Activated T-cell treated with anti-CD3 and anti-CD28 coated beads for 1 hour (primary cell): Measurements from ENCODE around the gene TWIST2.

Experiments
- DNase-seq: peaks from one replicate; pipeline ENCODE4 v3.0.0-alpha.2; 2020; ENCODE audit warnings: low read depth

Gene TWIST2

GRCh38 chr2:238847841-238848690, at the start of gene TWIST2:
Gene TWIST2 (plus strand): TSS chr2:238848085. CDS start chr2:238848216, 131 bp downstream.
- no peak for DNase-seq

GRCh38 chr2:238801791-238802190, 46.1 kb upstream of the TWIST2 start:
- no peak for DNase-seq

- DNase-seq, result no peak
Observed at GRCh38 chr2:238802957-238803356, 44.9 kb upstream of the TWIST2 start.

- no peak for DNase-seq
Observed at GRCh38 chr2:238803996-238804870, 43.7 kb upstream of the TWIST2 start.

- DNase-seq, result no peak
Observed at GRCh38 chr2:238808761-238809160, 39.1 kb upstream of the TWIST2 start.

- no peak for DNase-seq
Observed at GRCh38 chr2:238810321-238810720, 37.6 kb upstream of the TWIST2 start.

- DNase-seq, result no peak
Observed at GRCh38 chr2:238811293-238811692, 36.6 kb upstream of the TWIST2 start.

GRCh38 chr2:238811759-238812158, 36.1 kb upstream of the TWIST2 start:
- no peak for DNase-seq

GRCh38 chr2:238813109-238813508, 34.8 kb upstream of the TWIST2 start:
- no peak for DNase-seq

- DNase-seq, result no peak
Observed at GRCh38 chr2:238814815-238815214, 33.1 kb upstream of the TWIST2 start.

- DNase-seq, result no peak
Observed at GRCh38 chr2:238816291-238816690, 31.6 kb upstream of the TWIST2 start.

- DNase-seq, result no peak
Observed at GRCh38 chr2:238817382-238817781, 30.5 kb upstream of the TWIST2 start.

- no peak for DNase-seq
Observed at GRCh38 chr2:238817891-238818290, 30.0 kb upstream of the TWIST2 start.

- no peak for DNase-seq
Observed at GRCh38 chr2:238818561-238818960, 29.3 kb upstream of the TWIST2 start.

- no peak for DNase-seq
Observed at GRCh38 chr2:238820197-238820596, 27.7 kb upstream of the TWIST2 start.

- no peak for DNase-seq
Observed at GRCh38 chr2:238820916-238821315, 27.0 kb upstream of the TWIST2 start.

- no peak for DNase-seq
Observed at GRCh38 chr2:238821391-238821790, 26.5 kb upstream of the TWIST2 start.

GRCh38 chr2:238821944-238822670, 25.8 kb upstream of the TWIST2 start:
- no peak for DNase-seq

GRCh38 chr2:238822955-238823354, 24.9 kb upstream of the TWIST2 start:
- no peak for DNase-seq

- no peak for DNase-seq
Observed at GRCh38 chr2:238831177-238831576, 16.7 kb upstream of the TWIST2 start.

GRCh38 chr2:238834982-238835381, 12.9 kb upstream of the TWIST2 start:
- DNase-seq, result no peak

- DNase-seq, result no peak
Observed at GRCh38 chr2:238835726-238836301, 12.1 kb upstream of the TWIST2 start.
